Left hindlimb (tissue), 1 donor: ENCODE data around the gene TP53BP2.

Experiments
- DNase-seq: peaks from one replicate; pipeline ENCODE4 v3.0.0-alpha.2; 2018

The TP53BP2 gene

GRCh38 chr1:223793716-223794115, 52.0 kb downstream of the TP53BP2 start:
- DNase-seq, result no peak

DNA sequence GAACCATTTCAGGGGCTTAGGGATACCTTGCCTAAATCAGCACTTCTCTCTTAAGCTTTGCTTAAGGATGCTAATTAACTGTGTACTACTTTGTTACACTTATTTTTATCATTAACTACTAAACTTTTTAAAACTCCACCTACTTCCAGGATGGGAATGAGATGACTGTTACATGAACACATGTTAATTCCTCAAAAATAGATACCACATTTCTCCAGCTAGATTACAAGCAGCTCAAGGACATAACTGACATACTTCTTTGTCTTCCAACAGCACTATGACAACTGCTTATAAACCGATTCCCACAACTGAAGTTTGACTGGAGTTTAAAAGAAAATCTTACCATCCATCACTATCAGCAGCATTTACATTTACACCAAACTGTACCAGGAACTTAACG, 53.7 kb downstream of the TP53BP2 start:
- no peak for DNase-seq

DNA sequence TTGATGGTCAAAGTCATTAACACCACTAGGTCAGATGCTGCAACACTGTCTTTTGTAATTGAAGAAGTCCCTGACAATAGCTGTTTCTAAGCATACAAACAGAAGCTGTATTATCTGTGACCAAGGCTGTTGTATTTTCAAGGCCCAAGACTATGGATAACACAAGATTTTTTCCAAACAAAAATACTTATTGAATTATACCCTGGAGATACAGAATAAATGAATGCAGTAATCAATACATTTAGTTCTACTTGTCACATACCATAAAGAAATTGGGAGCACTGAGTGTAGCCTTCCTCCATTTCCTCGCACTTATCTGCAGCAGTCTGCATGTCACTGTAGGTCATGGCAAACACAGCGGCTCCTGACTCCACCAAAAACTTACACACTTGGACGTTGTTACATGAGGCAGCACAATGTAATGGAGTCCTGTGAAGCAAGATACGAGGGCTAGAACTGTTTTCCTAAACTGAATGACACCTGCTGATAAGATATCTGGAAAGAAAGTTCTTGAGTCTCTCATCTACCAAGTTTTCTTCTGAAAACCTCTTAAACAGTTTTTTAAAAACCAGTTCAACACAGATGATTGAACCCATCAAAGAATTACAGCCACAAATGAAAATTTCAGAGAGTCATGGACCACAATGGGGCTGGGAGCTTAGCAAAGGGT, 56.9 kb downstream of the TP53BP2 start:
- DNase-seq, result no peak

GRCh38 chr1:223785808-223786207, 59.9 kb downstream of the TP53BP2 start:
- DNase-seq, result no peak

DNA sequence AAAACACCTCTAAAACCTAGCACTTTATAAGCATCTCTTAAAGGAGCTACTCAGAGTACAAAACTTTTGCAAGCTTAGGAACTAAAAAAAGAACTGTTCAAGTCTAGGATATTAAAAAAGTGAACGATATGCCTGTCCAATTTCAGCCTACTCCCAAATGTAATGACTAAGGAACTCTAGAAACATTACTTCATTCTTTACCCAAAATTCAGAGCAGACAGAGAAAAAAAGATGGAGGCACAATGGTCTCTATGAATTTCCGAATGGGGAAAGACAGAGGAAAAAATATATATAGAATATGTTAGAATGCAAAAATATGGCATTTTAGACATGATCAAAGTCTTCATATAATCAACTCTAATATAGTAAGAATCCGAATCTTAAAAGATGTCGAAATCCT, 61.2 kb downstream of the TP53BP2 start:
- DNase-seq, result no peak

GRCh38 chr1:223783676-223784075, 62.1 kb downstream of the TP53BP2 start:
- DNase-seq, result no peak

GRCh38 chr1:223780949-223781348, 64.8 kb downstream of the TP53BP2 start:
- DNase-seq, result no peak

DNA sequence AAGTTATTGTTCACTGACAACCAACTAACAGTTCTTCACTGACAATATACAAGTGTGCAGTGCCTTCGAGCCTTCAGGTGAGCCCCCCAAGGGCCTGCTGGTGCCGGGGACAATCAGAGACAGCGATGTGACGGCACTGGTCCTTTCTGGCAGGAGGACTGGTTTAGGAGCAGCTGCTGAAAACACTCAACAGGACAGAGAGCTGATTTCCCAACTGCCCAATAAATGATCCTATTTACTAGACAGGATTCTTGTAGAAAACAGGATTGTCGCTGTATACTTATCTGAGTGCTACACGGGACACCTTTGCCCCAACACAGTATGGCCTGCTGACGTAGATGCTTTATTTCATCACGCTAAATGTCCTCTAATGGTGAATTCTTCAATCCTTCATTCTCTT, 65.4 kb downstream of the TP53BP2 start:
- DNase-seq, result no peak

DNA sequence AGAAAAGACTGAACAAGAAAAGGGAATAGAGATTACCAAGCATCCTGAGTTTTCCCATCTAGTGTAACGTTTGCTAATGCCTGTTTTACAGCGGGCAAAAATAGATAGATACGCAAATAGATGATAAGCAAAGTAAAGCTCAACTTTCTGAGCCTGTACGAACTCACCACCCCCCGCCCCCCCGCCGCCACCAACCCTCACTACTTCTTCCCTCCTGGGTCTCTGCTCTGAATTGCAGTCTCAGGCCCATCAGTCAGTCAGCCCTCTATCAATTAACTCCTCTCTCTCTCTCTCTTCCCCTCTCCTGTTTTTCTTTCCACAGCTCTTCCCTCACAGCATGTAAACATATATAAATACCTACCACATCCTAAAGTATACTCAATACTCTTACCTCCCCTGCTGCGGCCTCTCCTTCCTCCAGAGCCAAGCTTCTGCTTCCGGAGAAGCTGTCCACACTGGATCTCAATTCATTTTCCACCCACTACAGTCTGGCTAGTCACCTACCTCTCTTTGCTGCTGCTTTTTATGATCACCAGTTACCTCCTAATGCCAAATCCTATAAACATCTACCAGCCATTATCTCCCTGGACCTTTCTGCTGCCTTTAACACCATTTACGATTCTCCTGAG, 68.8 kb downstream of the TP53BP2 start:
- no peak for DNase-seq

GRCh38 chr1:223776075-223776814, 69.5 kb downstream of the TP53BP2 start:
- DNase-seq, result no peak

- DNase-seq, result no peak
Observed at GRCh38 chr1:223775711-223776074, 70.1 kb downstream of the TP53BP2 start.

- DNase-seq, result no peak
Observed at GRCh38 chr1:223775054-223775453, 70.7 kb downstream of the TP53BP2 start.

GRCh38 chr1:223774134-223774814, 71.5 kb downstream of the TP53BP2 start:
- DNase-seq, result no peak

- DNase-seq, result no peak
Observed at GRCh38 chr1:223772771-223773160, 73.0 kb downstream of the TP53BP2 start.

DNA sequence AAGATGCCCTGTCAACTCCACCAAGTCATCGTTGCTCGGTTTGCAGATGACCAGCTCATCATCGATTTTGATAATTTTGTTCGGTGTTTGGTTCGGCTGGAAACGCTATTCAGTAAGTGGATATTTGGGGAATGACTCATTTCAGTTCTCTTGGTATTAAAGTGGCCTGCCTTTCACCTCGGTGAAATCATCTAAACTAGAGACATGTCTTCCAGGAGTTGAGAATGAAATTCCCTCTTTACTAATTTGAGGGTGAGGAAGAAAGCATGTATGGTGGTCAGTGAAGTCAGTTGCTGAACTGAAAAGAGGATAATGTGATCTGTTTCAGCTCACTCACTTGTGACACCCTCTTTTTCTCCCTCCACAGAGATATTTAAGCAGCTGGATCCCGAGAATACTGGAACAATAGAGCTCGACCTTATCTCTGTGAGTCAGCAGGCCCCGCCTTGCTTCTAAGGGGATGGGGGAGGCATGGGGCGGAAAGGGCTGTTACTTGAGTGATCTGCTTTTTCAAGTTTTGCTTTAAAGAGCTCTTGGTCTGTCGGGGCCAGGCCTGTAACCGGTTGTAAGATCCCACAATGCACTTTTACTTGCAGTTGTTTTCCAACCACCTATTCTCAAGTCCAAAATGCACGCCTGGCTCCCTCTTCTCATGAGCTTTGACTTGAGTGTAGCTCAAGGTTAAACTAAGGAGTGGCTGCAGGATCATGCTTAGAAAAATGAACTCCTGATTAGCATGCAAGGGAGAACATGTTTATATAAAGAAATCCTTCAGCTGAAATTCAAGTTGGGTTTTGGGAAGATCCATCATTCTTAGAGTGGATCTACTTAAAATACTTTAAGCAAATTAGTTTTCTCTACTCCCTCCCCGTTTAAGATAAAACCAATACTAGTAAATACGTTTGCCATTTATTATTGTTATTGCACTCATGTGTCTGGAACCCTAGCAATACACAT, 73.7 kb downstream of the TP53BP2 start:
- DNase-seq, result peak; percentile 46

DNA sequence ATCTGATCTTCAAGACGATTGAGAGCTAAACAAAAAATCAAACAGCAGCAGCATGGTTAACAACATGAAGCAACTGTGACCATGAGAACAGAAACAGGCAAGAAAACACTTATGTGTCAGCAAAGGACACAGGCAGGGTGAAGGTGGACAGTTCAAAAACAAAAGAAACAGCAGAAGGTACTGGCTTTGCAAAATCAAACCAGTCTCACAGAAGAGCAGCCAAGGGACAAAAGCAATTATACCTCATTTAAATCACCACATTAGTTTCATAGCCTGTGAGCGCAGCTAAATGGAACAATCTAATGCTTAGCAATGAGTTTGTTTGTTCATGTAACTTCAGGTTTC, 74.3 kb downstream of the TP53BP2 start:
- no peak for DNase-seq

GRCh38 chr1:223770621-223771315, 75.0 kb downstream of the TP53BP2 start:
- DNase-seq, result no peak

- DNase-seq, result no peak
Observed at GRCh38 chr1:223765719-223766340, 79.9 kb downstream of the TP53BP2 start.

GRCh38 chr1:223765036-223765718, 80.6 kb downstream of the TP53BP2 start:
- DNase-seq, result no peak

DNA sequence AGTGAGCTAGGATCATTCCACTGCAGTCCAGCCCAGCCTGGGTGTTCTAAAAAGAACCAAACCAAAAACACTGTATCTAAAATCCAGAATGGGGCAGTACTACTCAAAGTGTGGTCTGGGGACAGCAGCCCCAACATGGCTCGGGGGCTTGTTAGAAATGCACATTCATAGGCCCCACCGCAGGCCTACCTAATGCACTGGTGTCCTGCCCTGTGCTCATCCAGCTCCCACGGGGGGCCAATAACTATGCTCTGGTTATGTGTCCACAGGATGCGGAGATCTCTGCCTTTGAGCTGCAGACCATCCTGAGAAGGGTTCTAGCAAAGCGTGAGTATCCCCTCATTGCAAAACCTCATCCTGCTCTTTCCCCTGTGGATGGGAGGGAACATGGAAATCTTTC, 81.9 kb downstream of the TP53BP2 start:
- DNase-seq, result no peak

DNA sequence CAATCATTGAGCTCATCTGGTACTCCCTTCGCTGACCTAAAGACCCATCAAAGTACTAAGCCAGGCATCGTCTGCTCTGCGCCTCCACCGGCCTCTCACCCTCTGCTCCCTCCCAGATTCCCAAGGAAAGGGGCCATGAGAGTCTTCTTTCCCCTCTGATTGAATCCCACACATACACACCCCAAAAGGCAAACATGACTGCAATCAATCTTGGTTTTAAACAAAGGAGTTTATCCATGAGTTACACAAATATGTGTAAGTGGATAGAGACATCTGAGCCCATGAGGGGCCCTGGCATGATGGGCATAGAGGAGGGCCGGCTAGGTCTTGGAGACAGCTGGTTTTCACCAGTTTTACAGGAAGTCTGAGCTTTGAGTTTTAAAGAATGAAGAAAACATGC, 82.5 kb downstream of the TP53BP2 start:
- no peak for DNase-seq
